HepG2 (cell line): ENCODE measurements around the gene STK39. TPM values are rescaled to one million over a fixed set of nuclear protein-coding genes. Genes with fewer than 3 reads are reported as not detected.

ENCODE experiments used
- ATRX ChIP-seq: sonication (generic); formaldehyde crosslinking; IDR thresholded peaks from 2 replicates; pipeline ENCODE4 v1.4.0; 2020; ENCODE audit warnings: missing genetic modification reagents, borderline replicate concordance
- HMGXB4 ChIP-seq, 2 experiments: sonication (generic) in 1 of 2; formaldehyde crosslinking in 1 of 2; IDR thresholded peaks; 2 replicates each; pipeline versions ENCODE4 v1.4.0 to v1.6.1; 2018 to 2020; ENCODE audit warnings: missing genetic modification reagents in 2 of 2, borderline replicate concordance in 1 of 2, low read depth in 1 of 2, mild to moderate bottlenecking in 1 of 2, missing biosample characterization in 1 of 2
- MED1 ChIP-seq: sonication (generic); formaldehyde crosslinking; IDR thresholded peaks from 2 replicates; pipeline ENCODE4 v1.4.0; 2020; ENCODE audit warnings: missing genetic modification reagents
- MEIS2 ChIP-seq: sonication (generic); formaldehyde crosslinking; IDR thresholded peaks from 2 replicates; pipeline ENCODE4 v1.9.0; 2021; ENCODE audit warnings: mild to moderate bottlenecking, missing genetic modification reagents
- SIX1 ChIP-seq: sonication (generic); formaldehyde crosslinking; IDR thresholded peaks from 2 replicates; pipeline ENCODE4 v1.4.0; 2020; ENCODE audit warnings: missing genetic modification reagents, borderline replicate concordance
- ZBTB33 ChIP-seq: sonication (generic); formaldehyde crosslinking; IDR thresholded peaks from 2 replicates; pipeline ENCODE4 v1.4.0; 2020; ENCODE audit warnings: missing genetic modification reagents
- ZNF720 ChIP-seq: sonication (generic); formaldehyde crosslinking; IDR thresholded peaks from 2 replicates; pipeline ENCODE4 v1.4.0; 2020; ENCODE audit warnings: missing genetic modification reagents
- polyA plus RNA-seq, 8 experiments: library from polyadenylated mRNA; depleted of rRNA in 3 of 8; stranded (reverse) in 7 of 8; unstranded in 1 of 8; fragments of >200 nt; fragmentation: Illumina TruSeq in 4 of 8; extraction: Trizol in 4 of 8; gene quantifications; 2 replicates each; pipeline versions ENCODE4 v1.2.1 to v1.2.3, GENCODE V29; 2011 to 2016; ENCODE audit warnings: low read depth in 4 of 8, missing spikeins in 1 of 8, mixed read lengths in 1 of 8; ENCODE audit not compliant: insufficient read depth in 1 of 8
- total RNA-seq, 5 experiments: library from RNA; depleted of rRNA; stranded (reverse); fragments of >200 nt; fragmentation: Illumina TruSeq; extraction: Trizol; gene quantifications; 2 replicates each; pipeline ENCODE4 v1.2.3, GENCODE V29; 2016; ENCODE audit warnings: low read depth in 1 of 5
- TF ChIP-seq, protein P1 (sequence below): sonication (generic); formaldehyde crosslinking; IDR thresholded peaks from 2 replicates; pipeline ENCODE4 v1.4.0; 2020; ENCODE audit warnings: mild to moderate bottlenecking, missing genetic modification reagents
- TF ChIP-seq, protein P2 (sequence below), 2 experiments: sonication (generic) in 1 of 2; formaldehyde crosslinking in 1 of 2; IDR thresholded peaks; 2 replicates each; pipeline versions ENCODE4 v1.4.0 to v1.6.1; 2016 to 2020; ENCODE audit warnings: borderline replicate concordance in 1 of 2, low read depth in 1 of 2, mild to moderate bottlenecking in 1 of 2, missing genetic modification reagents in 1 of 2
- TF ChIP-seq, protein P3 (sequence below): IDR thresholded peaks from 2 replicates; pipeline ENCODE4 v1.6.1; 2018; ENCODE audit warnings: missing genetic modification reagents, mild to moderate bottlenecking, missing compliant biosample characterization
- TF ChIP-seq, protein P4 (sequence below): sonication (generic); formaldehyde crosslinking; IDR thresholded peaks from 2 replicates; pipeline ENCODE4 v1.5.0; 2020; ENCODE audit warnings: missing genetic modification reagents

The STK39 gene
- total and polyA plus RNA-seq, 2 of the 13 experiments (the other 11 are each of a cell fraction or from before 2014, with no cell fraction given) = 27.3 to 38.4 TPM

- TF ChIP-seq ZNF720 (CRISPR knock-in tag) (no peak), MEIS2 (CRISPR knock-in tag) (0 out of 2 replicates have a peak, but pooled peaks have one; percentile 41), SIX1 (CRISPR knock-in tag) (peak; percentile 97), MED1 (CRISPR knock-in tag) (peak; percentile 36; the same call in 1 of the 2 replicates), ZBTB33 (CRISPR knock-in tag) (peak; percentile 97), ATRX (CRISPR knock-in tag) (no peak), HMGXB4 (CRISPR knock-in tag; IDR thresholded peaks at IDR 0.05; ENCODE audit: borderline replicate concordance in 1 of 2, low read depth in 1 of 2) (peak in 1 of 2 experiments; percentile 32; a peak in 1 of 4 replicates)
- TF ChIP-seq, protein P1, sequence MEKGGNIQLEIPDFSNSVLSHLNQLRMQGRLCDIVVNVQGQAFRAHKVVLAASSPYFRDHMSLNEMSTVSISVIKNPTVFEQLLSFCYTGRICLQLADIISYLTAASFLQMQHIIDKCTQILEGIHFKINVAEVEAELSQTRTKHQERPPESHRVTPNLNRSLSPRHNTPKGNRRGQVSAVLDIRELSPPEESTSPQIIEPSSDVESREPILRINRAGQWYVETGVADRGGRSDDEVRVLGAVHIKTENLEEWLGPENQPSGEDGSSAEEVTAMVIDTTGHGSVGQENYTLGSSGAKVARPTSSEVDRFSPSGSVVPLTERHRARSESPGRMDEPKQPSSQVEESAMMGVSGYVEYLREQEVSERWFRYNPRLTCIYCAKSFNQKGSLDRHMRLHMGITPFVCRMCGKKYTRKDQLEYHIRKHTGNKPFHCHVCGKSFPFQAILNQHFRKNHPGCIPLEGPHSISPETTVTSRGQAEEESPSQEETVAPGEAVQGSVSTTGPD (CRISPR knock-in tag) = no peak
- TF ChIP-seq, protein P2, sequence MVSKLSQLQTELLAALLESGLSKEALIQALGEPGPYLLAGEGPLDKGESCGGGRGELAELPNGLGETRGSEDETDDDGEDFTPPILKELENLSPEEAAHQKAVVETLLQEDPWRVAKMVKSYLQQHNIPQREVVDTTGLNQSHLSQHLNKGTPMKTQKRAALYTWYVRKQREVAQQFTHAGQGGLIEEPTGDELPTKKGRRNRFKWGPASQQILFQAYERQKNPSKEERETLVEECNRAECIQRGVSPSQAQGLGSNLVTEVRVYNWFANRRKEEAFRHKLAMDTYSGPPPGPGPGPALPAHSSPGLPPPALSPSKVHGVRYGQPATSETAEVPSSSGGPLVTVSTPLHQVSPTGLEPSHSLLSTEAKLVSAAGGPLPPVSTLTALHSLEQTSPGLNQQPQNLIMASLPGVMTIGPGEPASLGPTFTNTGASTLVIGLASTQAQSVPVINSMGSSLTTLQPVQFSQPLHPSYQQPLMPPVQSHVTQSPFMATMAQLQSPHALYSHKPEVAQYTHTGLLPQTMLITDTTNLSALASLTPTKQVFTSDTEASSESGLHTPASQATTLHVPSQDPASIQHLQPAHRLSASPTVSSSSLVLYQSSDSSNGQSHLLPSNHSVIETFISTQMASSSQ (IDR thresholded peaks at IDR 0.05; ENCODE audit: low read depth) = no peak
- TF ChIP-seq, protein P2 (CRISPR knock-in tag; IDR thresholded peaks at IDR 0.05; ENCODE audit: borderline replicate concordance) = no peak
- TF ChIP-seq, protein P3, sequence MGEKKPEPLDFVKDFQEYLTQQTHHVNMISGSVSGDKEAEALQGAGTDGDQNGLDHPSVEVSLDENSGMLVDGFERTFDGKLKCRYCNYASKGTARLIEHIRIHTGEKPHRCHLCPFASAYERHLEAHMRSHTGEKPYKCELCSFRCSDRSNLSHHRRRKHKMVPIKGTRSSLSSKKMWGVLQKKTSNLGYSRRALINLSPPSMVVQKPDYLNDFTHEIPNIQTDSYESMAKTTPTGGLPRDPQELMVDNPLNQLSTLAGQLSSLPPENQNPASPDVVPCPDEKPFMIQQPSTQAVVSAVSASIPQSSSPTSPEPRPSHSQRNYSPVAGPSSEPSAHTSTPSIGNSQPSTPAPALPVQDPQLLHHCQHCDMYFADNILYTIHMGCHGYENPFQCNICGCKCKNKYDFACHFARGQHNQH (CRISPR knock-in tag) = peak; percentile 61; the same call in 1 of the 2 replicates
- TF ChIP-seq, protein P4, sequence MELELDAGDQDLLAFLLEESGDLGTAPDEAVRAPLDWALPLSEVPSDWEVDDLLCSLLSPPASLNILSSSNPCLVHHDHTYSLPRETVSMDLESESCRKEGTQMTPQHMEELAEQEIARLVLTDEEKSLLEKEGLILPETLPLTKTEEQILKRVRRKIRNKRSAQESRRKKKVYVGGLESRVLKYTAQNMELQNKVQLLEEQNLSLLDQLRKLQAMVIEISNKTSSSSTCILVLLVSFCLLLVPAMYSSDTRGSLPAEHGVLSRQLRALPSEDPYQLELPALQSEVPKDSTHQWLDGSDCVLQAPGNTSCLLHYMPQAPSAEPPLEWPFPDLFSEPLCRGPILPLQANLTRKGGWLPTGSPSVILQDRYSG = peak; percentile 83
Observed at GRCh38 chr2:168244318-168244717, 3.1 kb downstream of the STK39 start (continued).
